GM18868 (cell line): ENCODE data around the gene CIBAR2.
"Not testable (repeated sequence)": the region's sequence is repeated elsewhere in the genome, so short reads cannot be mapped to it uniquely, and the experiment has no call there.

ENCODE experiments used
- ATAC-seq: cut with Tn5 transposase; IDR thresholded peaks from one replicate; pipeline ENCODE4 v1.9.1; 2021; ENCODE audit warnings: mild to moderate bottlenecking, moderate library complexity; ENCODE audit not compliant: unreplicated experiment

CIBAR2 gene

DNA sequence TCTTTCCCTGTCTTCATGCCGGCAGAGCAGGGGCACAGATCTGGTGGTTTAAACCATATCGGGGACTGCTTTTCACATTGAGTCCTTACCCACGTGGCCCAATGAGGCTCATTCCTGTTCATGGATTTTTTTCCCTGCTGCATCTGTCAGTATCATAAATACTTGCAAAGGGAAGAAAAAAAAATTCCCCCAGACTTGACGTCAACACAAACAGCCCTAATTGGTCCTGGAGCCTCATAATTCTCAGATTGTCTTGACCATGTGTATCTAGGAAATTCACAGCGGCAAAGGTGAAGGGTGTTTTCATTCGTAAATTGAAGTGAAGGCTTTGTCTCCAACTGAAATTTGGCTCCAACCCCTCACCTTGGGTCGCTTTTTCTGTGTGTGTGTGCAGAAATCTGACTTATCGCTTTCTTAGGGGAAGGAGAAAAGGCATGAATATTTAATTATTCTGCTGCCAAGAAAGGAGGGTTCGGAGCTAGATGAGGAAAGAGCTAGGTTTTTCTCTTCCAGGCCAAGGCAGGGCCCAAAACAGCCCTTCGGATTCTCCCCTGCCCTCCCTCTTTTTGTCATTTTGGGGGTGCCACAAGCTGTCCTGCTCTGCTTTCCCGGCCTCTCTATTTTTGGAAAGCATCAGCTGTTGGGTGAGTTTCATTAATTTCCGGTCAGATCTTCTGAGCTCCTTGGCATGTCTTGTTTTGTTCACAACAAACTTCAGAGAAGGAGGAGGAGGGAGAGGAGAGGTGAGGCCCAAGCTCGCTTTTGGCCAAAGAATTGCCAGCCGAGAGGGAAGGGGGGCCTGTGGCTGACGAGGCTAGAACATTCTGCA is 17.8 kb upstream of the CIBAR2 start:
- ATAC-seq, result no peak

- ATAC-seq, result no peak
Measured at GRCh38 chr16:85128079-85128837, 16.0 kb upstream of the CIBAR2 start.

GRCh38 chr16:85127379-85127723 is 15.1 kb upstream of the CIBAR2 start:
- ATAC-seq, result no peak

DNA sequence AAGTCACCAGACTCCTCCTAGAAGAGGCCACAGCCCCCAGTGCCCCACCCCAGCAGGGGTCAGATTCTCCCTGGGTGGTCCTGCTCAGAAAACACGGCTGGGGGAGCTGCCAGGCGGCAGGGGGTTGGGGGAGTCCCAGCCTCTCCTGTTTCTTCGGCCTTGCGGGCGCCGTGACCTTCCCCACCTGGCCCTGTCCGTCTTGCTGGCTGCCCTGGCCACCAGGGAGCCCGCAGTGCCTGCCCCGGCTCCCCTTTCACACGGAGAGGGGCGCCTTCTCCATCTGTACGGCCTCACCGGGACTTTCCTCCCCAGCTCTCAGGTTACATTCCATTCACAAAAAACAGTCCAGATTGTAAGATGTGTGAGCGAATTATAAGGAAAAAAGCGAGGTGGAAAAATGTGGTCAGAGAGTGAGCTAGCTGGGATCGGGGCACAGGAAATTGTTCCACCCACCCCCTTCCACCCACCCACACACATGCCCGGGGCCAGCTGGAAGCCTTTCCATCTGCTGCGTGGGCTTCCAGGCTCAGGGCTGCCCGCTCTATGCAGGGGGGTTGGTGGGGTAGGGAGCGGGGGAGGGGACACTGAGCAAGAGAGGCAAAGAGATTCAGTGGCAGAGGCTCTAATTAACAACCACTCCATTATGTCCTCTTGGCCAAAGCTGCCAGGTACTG is 14.6 kb upstream of the CIBAR2 start:
- ATAC-seq, result no peak

- no peak for ATAC-seq
Measured at GRCh38 chr16:85126394-85126704, 14.1 kb upstream of the CIBAR2 start.

DNA sequence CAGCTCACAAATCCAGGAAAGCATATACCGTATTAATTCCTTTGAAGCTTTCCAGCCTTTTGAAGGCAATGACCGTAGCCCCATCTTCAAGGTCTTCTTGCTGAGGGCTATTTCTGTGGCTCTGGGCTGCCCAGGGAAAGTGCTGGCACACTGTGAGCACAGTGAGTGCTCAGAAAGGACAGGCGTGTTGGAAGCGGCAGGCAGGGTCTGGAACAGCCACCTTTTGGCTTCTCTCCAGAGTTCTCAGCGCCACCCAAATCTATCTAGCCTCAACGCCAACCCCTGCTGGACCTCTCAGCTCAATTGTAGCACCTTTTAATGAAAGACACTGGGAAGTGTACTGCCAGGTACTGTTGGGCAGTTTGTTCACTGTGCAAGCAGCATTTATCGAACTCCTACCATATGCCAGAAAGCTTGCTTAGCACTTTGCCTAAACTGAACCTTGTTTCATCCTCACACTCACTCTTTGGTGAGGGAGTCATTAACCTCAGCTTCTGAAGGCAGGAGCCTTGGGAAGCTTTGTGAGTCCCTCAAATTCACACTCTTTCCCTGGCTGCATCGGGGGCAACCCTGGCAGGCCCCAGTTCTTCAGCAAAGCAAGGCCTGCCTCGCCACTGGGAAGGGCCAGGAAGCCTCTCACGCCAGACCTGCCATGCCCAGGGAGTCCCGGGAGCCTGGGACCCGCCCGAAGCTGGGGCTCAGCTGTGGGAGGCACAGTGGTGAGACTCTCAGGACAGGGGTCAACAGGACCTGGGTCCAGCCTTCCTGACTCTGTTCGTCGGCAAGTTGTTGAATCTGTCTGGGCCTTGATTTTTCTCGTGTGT is 13.5 kb upstream of the CIBAR2 start:
- ATAC-seq, result no peak

DNA sequence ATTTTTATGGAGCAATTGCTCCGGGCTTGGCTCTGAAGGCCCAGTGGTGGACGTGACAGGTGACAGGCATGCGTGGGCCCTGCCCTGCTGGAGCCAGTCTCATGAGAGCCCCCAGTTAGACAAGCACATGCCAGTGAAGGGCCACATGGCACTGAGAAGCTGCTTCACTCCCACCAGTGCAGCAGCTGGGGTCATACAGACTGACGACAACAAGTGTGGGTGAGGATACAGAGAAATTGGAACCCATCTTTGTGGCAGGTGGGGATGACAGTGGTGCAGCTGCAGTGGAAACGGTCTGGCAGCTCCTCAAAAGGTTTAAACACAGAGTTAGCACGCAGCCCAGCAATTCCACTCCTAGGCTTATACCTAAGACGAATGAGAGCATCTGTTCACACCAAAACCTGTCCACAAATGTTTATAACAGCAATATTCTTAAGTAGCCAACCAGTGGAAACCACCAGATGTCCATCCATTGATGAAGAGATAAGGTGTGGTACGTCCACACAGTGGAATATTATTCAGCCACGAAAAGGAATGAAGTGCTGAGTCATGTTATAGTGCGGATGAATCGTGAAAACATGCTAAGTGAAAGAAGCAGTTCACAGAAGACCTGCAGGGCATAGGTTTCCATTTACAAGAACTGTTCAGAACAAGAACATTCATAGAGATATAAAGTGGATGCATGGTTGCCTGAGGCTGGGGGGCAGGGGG is 12.5 kb upstream of the CIBAR2 start:
- ATAC-seq, result no peak

GRCh38 chr16:85123891-85124635 is 11.8 kb upstream of the CIBAR2 start:
- ATAC-seq, result no peak

DNA sequence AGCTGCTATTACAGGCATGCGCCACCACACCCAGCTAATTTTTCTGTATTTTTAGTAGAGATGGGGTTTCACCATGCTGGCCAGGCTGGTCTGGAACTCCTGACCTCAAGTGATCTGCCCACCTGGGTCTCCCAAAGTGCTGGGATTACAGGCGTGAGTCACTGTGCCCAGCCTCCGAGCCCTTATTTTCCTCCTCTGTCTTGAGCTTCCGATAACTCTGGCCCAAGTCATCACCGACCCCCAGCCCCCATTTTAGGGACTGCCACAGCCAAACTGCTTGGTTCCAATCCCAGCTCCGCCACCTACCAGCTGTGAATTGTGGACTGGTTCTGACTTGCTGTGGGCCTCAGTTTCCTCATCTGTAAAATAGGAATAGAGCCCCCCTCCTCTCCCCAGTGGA is 11.2 kb upstream of the CIBAR2 start:
- ATAC-seq, result not testable (repeated sequence)

DNA sequence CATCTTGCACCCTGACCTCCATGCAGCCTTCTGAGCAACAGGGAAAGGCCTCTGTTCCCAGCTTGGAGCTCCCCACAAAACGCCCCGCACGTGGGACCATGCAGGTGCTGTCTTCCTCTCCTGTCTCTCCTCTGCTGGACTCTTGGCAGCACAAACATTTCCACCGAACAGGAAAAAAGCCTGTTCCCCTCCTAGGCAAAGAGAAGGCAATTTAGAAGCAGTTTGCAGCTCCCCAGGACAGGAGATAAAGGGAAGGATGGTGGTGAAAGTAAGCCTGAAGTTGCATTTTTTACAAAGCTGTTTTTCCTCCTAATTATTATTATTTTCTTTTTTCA is 7.7 kb upstream of the CIBAR2 start:
- no peak for ATAC-seq

DNA sequence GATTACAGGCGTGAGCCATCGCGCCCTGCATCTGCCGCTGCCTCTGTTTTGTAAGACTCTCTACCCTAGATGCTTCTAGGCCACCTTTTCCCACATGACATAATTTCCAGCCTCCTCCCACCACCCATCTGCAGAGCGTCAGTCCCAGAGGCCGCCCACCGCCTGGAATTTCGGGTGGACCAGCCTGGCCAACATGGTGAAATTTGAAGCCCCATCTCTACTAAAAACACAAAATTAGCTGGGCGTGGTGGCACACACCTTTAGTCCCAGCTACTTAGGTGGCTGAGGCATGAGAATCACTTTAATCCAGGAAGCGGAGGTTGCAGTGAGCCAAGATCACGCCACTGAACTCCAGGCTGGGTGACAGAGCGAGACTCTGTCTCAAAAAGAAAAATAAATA is 5.1 kb upstream of the CIBAR2 start:
- ATAC-seq, result no peak

DNA sequence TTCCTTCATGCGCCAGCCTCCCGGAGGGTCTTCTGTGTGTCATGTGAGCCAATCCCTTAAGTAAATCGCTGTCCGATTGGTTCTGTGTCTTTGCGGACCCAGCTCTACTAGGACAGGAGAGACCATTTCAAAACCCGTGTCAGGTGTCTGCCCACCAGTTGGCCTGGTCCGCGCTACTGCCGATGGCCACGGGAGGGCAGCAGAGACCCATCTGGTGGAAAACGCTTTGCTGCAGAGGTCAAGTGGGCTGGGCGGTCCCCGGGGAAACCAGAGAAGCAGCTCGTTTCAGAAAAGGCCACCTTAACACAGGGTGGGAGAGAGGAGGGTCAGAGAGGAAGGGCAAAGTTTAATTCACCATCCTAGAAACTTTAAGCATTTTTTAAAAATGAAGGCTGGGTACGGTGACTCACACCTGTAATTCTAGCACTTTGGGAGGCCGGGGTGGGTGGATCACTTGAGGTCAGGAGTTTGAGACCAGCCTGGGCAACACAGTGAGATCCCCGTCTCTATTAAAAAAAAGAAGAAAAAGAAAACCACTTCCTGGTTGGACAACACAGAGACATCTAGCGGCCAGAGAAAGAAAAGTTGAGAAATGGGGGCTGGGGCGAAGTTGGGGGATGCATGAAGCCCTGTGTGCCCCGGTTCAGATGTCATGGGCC is 2.8 kb upstream of the CIBAR2 start:
- ATAC-seq, result peak; percentile 60

GRCh38 chr16:85113913-85114312 is 1.6 kb upstream of the CIBAR2 start:
- no peak for ATAC-seq

DNA sequence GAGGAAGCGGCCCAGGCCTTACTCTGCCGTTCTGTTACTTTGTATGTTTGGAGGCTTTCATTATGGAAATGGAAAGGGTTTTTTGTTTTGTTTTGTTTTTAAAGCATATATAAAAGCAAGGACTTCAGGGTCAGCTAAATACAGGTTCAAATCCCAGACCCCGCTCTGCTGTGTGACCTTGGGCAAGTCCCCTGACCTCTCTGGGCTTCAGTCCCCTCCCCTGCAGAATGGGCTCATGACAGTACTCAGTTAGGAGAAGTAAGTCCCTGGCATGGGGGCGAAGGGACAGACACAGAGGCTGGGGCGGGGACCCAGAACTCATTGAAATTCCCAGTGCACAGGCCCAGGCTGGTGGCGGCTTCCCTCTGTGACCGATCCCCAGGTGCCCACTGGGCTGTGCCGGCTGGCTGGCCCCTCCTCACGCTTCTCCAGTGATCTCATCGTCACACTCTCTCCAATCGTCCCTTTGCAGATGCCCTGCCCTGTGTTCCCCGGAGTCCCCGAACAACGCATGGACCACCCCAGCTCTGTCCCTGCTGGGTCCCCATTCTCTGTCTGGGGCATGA is 979 bp upstream of the CIBAR2 start:
- no peak for ATAC-seq

GRCh38 chr16:85111184-85111583 is 1.1 kb downstream of the CIBAR2 start:
- ATAC-seq, result no peak

DNA sequence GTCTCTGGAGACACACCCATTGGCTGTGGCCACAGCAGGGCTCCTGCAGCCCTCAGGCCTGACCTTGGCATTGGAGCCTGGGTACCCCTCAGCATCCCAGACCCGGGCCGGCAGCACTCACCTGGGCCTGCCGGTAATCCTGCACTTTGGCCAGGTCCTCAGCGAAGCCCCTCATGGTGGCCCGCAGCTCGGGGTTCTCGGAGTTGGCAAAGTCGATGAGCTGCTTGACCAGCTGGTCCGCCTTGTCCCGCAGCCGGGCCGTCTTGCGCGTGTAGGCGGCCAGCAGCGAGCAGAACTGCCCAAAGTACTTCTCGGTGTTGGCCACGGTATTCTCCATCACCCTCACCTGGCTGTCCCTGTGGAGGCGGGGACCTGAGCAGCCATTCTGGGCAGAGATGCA is 2.2 kb downstream of the CIBAR2 start:
- ATAC-seq, result no peak

GRCh38 chr16:85107532-85107931 is 4.7 kb downstream of the CIBAR2 start:
- no peak for ATAC-seq

- ATAC-seq, result no peak
Measured at GRCh38 chr16:85107083-85107482, 5.2 kb downstream of the CIBAR2 start.

GRCh38 chr16:85105475-85105874 is 6.8 kb downstream of the CIBAR2 start:
- ATAC-seq, result no peak
